ENCODE results near the gene EVX1. TPM values are rescaled to one million over a fixed set of nuclear protein-coding genes. Genes with fewer than 3 reads are reported as not detected.

The EVX1 gene
- total and polyA plus RNA-seq, 2 of the 13 experiments (the other 11 are each of a cell fraction or from before 2014, with no cell fraction given) = not detected

- TF ChIP-seq ZBTB4 (CRISPR knock-in tag; IDR thresholded peaks at IDR 0.05; ENCODE audit: borderline replicate concordance) (no peak), MYC (CRISPR knock-in tag; IDR thresholded peaks at IDR 0.05; ENCODE audit: borderline replicate concordance) (no peak), SNAI1 (CRISPR knock-in tag; IDR thresholded peaks at IDR 0.05; ENCODE audit: borderline replicate concordance) (no peak), ZIK1 (CRISPR knock-in tag; IDR thresholded peaks at IDR 0.05; ENCODE audit: borderline replicate concordance, low read depth) (no peak), FOXO1 (CRISPR knock-in tag; IDR thresholded peaks at IDR 0.05) (no peak), SMARCE1 (IDR thresholded peaks at IDR 0.05; ENCODE audit: borderline replicate concordance) (no peak), TFE3 (CRISPR knock-in tag; IDR thresholded peaks at IDR 0.05) (no peak), ZSCAN21 (CRISPR knock-in tag; IDR thresholded peaks at IDR 0.05; ENCODE audit: borderline replicate concordance) (no peak), HNF4G (IDR thresholded peaks at IDR 0.05; ENCODE audit: borderline replicate concordance, low read depth, low read length) (no peak), HNF4G (CRISPR knock-in tag; IDR thresholded peaks at IDR 0.05; ENCODE audit: borderline replicate concordance, low read depth) (no peak), ZFP91 (CRISPR knock-in tag; IDR thresholded peaks at IDR 0.05; ENCODE audit: borderline replicate concordance) (no peak), TBX2 (CRISPR knock-in tag; IDR thresholded peaks at IDR 0.05; ENCODE audit: borderline replicate concordance) (no peak), TFDP1 (CRISPR knock-in tag; IDR thresholded peaks at IDR 0.05; ENCODE audit: borderline replicate concordance) (no peak), IKZF1 (IDR thresholded peaks at IDR 0.05) (no peak), RERE (CRISPR knock-in tag; IDR thresholded peaks at IDR 0.05; ENCODE audit: low read depth) (no peak)
Measured at GRCh38 chr7:27201580-27202017, 41.0 kb upstream of the EVX1 start (continued).
